GM19043 (cell line): Measurements from ENCODE around the gene PLA2G4E.

Experiments
- ATAC-seq: cut with Tn5 transposase; IDR thresholded peaks from one replicate; pipeline ENCODE4 v1.9.1; 2021; ENCODE audit warnings: low read depth; ENCODE audit not compliant: unreplicated experiment

The PLA2G4E gene

GRCh38 chr15:42031198-42031915, 10.5 kb upstream of the PLA2G4E start:
- ATAC-seq: no peak

GRCh38 chr15:42027521-42027920, 6.7 kb upstream of the PLA2G4E start:
- no peak for ATAC-seq

- no peak for ATAC-seq
Observed at GRCh38 chr15:42024303-42024702, 3.5 kb upstream of the PLA2G4E start.

GRCh38 chr15:42021593-42021992, 751 bp upstream of the PLA2G4E start:
- ATAC-seq: no peak

GRCh38 chr15:42018306-42019224, 2.3 kb downstream of the PLA2G4E start:
- no peak for ATAC-seq

- no peak for ATAC-seq
Observed at GRCh38 chr15:42016971-42017370, 3.9 kb downstream of the PLA2G4E start.

GRCh38 chr15:42014406-42014805, 6.4 kb downstream of the PLA2G4E start:
- ATAC-seq: no peak

GRCh38 chr15:42012928-42013482, 7.8 kb downstream of the PLA2G4E start:
- no peak for ATAC-seq

GRCh38 chr15:42012241-42012640, 8.6 kb downstream of the PLA2G4E start:
- ATAC-seq: no peak

GRCh38 chr15:42011074-42011473, 9.8 kb downstream of the PLA2G4E start:
- ATAC-seq: no peak

GRCh38 chr15:42010434-42010833, 10.4 kb downstream of the PLA2G4E start:
- ATAC-seq: peak; percentile 70

GRCh38 chr15:42009474-42009873, 11.4 kb downstream of the PLA2G4E start:
- ATAC-seq: no peak

- no peak for ATAC-seq
Observed at GRCh38 chr15:42009022-42009421, 11.8 kb downstream of the PLA2G4E start.

GRCh38 chr15:42007386-42007785, 13.5 kb downstream of the PLA2G4E start:
- no peak for ATAC-seq

GRCh38 chr15:42002333-42002732, 18.5 kb downstream of the PLA2G4E start:
- no peak for ATAC-seq

- no peak for ATAC-seq
Observed at GRCh38 chr15:42001236-42001635, 19.6 kb downstream of the PLA2G4E start.

GRCh38 chr15:41999290-42000285, 21.3 kb downstream of the PLA2G4E start:
- ATAC-seq: no peak

- no peak for ATAC-seq
Observed at GRCh38 chr15:41997845-41998244, 23.0 kb downstream of the PLA2G4E start.

GRCh38 chr15:41996921-41997592, 23.8 kb downstream of the PLA2G4E start:
- no peak for ATAC-seq

- no peak for ATAC-seq
Observed at GRCh38 chr15:41996376-41996775, 24.5 kb downstream of the PLA2G4E start.
